ENCODE results near the gene HIGD2B. TPM values are rescaled to one million over a fixed set of nuclear protein-coding genes. Genes with fewer than 3 reads are reported as not detected.
A peak's percentile ranks its signal among the peaks of the same experiment; 100 is the strongest.
"Not testable (repeated sequence)": the region's sequence is repeated elsewhere in the genome, so short reads cannot be mapped to it uniquely, and the experiment has no call there.

HIGD2B gene
- polyA plus RNA-seq, 2 donors = not detected

- no CpG with 5 or more reads among the region's 7 CpGs for WGBS, 2 donors
Measured at GRCh38 chr15:72654397-72654796, 31.6 kb downstream of the HIGD2B start, which contains the start of gene GOLGA6B. Gene GOLGA6B, plus strand, starts transcription at chr15:72654697. Its CDS starts 41 bp downstream, at chr15:72654738.

GRCh38 chr15:72648631-72649253 is 37.2 kb downstream of the HIGD2B start:
- 81 to 82% methylated on average over 8 of the region's 10 CpGs for WGBS, 2 donors
- not testable (repeated sequence) for H3K36me3 ChIP-seq (ENCODE audit: control insufficient read depth in 2 of 2, insufficient read depth in 2 of 2, low read length in 1 of 2); H3K4me3 ChIP-seq (ENCODE audit: low read depth in 1 of 2, low read length in 2 of 2); H3K9me3 ChIP-seq (ENCODE audit: control insufficient read depth in 2 of 2, insufficient read depth in 1 of 2, low read depth in 1 of 2, low read length in 1 of 2); H3K27me3 ChIP-seq (ENCODE audit: control insufficient read depth in 1 of 2, insufficient read depth in 2 of 2, low read length in 2 of 2); H3K4me1 ChIP-seq (ENCODE audit: control insufficient read depth in 2 of 2, insufficient read depth in 2 of 2, low read length in 1 of 2); H3K27ac ChIP-seq (ENCODE audit: low read depth in 2 of 2, low read length in 1 of 2)

More at GRCh38 chr15:72654397-72654796, 31.6 kb downstream of the HIGD2B start, which contains the start of gene GOLGA6B:
- not testable (repeated sequence) for H3K27ac ChIP-seq (ENCODE audit: low read depth in 2 of 2, low read length in 1 of 2); H3K36me3 ChIP-seq (ENCODE audit: control insufficient read depth in 2 of 2, insufficient read depth in 2 of 2, low read length in 1 of 2); H3K4me1 ChIP-seq (ENCODE audit: control insufficient read depth in 2 of 2, insufficient read depth in 2 of 2, low read length in 1 of 2); H3K9me3 ChIP-seq (ENCODE audit: control insufficient read depth in 2 of 2, insufficient read depth in 1 of 2, low read depth in 1 of 2, low read length in 1 of 2); H3K4me3 ChIP-seq (ENCODE audit: low read depth in 1 of 2, low read length in 2 of 2); H3K27me3 ChIP-seq (ENCODE audit: control insufficient read depth in 1 of 2, insufficient read depth in 2 of 2, low read length in 2 of 2)

GRCh38 chr15:72642271-72642670 is 43.7 kb downstream of the HIGD2B start:
- H3K27me3 ChIP-seq (ENCODE audit: control insufficient read depth in 1 of 2, insufficient read depth in 2 of 2, low read length in 2 of 2); H3K36me3 ChIP-seq (ENCODE audit: control insufficient read depth in 2 of 2, insufficient read depth in 2 of 2, low read length in 1 of 2); H3K27ac ChIP-seq (ENCODE audit: low read depth in 2 of 2, low read length in 1 of 2); H3K4me1 ChIP-seq (ENCODE audit: control insufficient read depth in 2 of 2, insufficient read depth in 2 of 2, low read length in 1 of 2); H3K4me3 ChIP-seq (ENCODE audit: low read depth in 1 of 2, low read length in 2 of 2); H3K9me3 ChIP-seq (ENCODE audit: control insufficient read depth in 2 of 2, insufficient read depth in 1 of 2, low read depth in 1 of 2, low read length in 1 of 2): not testable (repeated sequence)
- WGBS, 2 donors = no CpG with 5 or more reads among the region's 2 CpGs

DNA sequence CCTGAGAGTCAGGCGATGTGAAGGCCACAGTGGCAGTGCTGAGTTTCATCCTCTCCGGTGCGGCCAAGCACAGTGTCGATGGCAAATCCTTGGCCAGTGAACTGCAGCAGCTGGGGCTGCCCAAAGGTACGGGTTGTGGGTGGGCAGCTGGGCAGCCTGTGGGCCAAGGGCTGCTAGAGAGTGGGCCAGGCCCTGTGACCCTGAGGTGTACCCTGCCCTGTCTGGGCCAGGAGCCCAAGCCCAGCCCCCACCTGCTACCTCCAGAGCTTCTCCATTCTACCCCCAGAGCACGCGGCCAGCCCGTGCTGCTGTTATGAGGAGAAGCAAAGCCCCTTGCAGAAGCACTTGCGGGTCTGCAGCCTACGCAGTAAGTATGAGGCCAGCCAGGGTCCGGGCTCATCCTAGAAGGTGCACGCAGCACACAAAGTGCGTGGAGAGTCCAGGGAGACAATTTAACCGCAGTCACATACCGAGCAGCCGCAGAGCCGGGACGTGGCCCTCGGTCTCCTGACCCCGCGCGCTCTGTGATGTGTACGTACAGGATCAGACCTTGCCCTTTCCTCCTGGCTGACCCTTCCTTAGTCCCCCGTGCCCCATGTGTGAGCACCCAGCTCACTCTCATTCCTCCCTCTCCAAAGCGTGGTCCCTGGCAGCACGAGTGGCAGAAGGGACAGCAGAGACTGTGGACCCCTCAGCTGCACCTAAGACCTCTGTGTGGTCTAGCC is 46.1 kb downstream of the HIGD2B start:
- H3K9me3 ChIP-seq (ENCODE audit: control insufficient read depth in 2 of 2, insufficient read depth in 1 of 2, low read depth in 1 of 2, low read length in 1 of 2); H3K27ac ChIP-seq (ENCODE audit: low read depth in 2 of 2, low read length in 1 of 2); H3K4me3 ChIP-seq (ENCODE audit: low read depth in 1 of 2, low read length in 2 of 2); H3K36me3 ChIP-seq (ENCODE audit: control insufficient read depth in 2 of 2, insufficient read depth in 2 of 2, low read length in 1 of 2); H3K4me1 ChIP-seq (ENCODE audit: control insufficient read depth in 2 of 2, insufficient read depth in 2 of 2, low read length in 1 of 2); H3K27me3 ChIP-seq (ENCODE audit: control insufficient read depth in 1 of 2, insufficient read depth in 2 of 2, low read length in 2 of 2): not testable (repeated sequence)
- WGBS, 2 donors = no CpG with 5 or more reads among the region's 26 CpGs

- WGBS, 2 donors = 0 to 3% methylated on average over 10 to 23 of the region's 43 CpGs
- H3K4me3 ChIP-seq (ENCODE audit: low read depth in 1 of 2, low read length in 2 of 2) = peak overlapping the region in 1 of 2 donors; percentile 27
- not testable (repeated sequence) for H3K36me3 ChIP-seq (ENCODE audit: control insufficient read depth in 2 of 2, insufficient read depth in 2 of 2, low read length in 1 of 2); H3K9me3 ChIP-seq (ENCODE audit: control insufficient read depth in 2 of 2, insufficient read depth in 1 of 2, low read depth in 1 of 2, low read length in 1 of 2); H3K4me1 ChIP-seq (ENCODE audit: control insufficient read depth in 2 of 2, insufficient read depth in 2 of 2, low read length in 1 of 2); H3K27me3 ChIP-seq (ENCODE audit: control insufficient read depth in 1 of 2, insufficient read depth in 2 of 2, low read length in 2 of 2)
- H3K27ac ChIP-seq (ENCODE audit: low read depth in 2 of 2, low read length in 1 of 2) = peak overlapping the region in 1 of 2 donors; percentile 49
Measured at GRCh38 chr15:72636519-72637282, 49.3 kb downstream of the HIGD2B start.

- 74 to 76% methylated on average over 7 of the region's 7 CpGs for WGBS, 2 donors
- H3K36me3 ChIP-seq (ENCODE audit: control insufficient read depth in 2 of 2, insufficient read depth in 2 of 2, low read length in 1 of 2); H3K9me3 ChIP-seq (ENCODE audit: control insufficient read depth in 2 of 2, insufficient read depth in 1 of 2, low read depth in 1 of 2, low read length in 1 of 2): not testable (repeated sequence)
Measured at GRCh38 chr15:72629068-72629570, 56.9 kb downstream of the HIGD2B start.

DNA sequence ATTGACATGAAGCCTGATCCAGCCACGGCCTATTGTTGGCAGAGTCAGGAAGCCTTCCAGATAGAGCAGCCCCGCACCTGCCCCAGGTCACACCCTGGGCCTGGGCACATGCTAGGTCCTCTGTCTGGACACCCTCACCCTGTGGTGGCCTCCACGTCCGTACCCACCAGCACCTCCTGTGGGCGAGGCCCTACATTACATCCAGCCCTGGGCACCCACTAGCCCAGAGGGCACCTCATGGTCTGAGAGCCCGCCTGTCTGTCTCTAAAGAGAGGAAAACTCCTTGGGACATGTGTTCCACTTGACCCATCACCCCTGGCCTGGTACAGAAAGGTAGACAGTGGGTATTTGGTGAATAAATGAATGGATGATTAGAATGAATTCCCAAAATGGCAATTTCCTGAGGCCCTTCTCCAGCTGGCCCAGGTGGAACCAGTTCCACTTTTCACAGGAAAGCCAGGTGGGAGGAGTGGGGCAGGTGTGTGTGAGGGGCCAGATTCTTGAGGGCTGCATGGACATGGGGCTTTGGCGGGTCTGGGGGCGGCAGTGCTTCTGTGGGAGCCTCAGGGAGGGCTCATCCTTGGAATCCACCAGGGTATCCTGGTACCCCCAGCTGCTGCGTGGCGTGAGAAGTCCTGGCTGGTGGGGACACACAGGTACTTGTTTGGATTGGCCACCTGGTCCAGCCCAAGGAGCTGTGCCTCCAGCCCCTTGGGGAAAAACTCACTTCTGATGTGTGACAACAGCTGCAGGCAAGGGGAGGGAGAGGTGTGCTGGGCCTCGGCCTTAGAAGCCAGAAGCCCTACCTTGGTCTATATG is 57.5 kb downstream of the HIGD2B start:
- WGBS, 2 donors = 88 to 92% methylated on average over 11 of the region's 11 CpGs
- H3K4me1 ChIP-seq (ENCODE audit: control insufficient read depth in 2 of 2, insufficient read depth in 2 of 2, low read length in 1 of 2); H3K4me3 ChIP-seq (ENCODE audit: low read depth in 1 of 2, low read length in 2 of 2); H3K9me3 ChIP-seq (ENCODE audit: control insufficient read depth in 2 of 2, insufficient read depth in 1 of 2, low read depth in 1 of 2, low read length in 1 of 2); H3K27ac ChIP-seq (ENCODE audit: low read depth in 2 of 2, low read length in 1 of 2); H3K36me3 ChIP-seq (ENCODE audit: control insufficient read depth in 2 of 2, insufficient read depth in 2 of 2, low read length in 1 of 2); H3K27me3 ChIP-seq (ENCODE audit: control insufficient read depth in 1 of 2, insufficient read depth in 2 of 2, low read length in 2 of 2): not testable (repeated sequence)

More at GRCh38 chr15:72629068-72629570, 56.9 kb downstream of the HIGD2B start:
- H3K27me3 ChIP-seq (ENCODE audit: control insufficient read depth in 1 of 2, insufficient read depth in 2 of 2, low read length in 2 of 2); H3K4me1 ChIP-seq (ENCODE audit: control insufficient read depth in 2 of 2, insufficient read depth in 2 of 2, low read length in 1 of 2); H3K4me3 ChIP-seq (ENCODE audit: low read depth in 1 of 2, low read length in 2 of 2); H3K27ac ChIP-seq (ENCODE audit: low read depth in 2 of 2, low read length in 1 of 2): not testable (repeated sequence)

GRCh38 chr15:72626153-72626552 is 59.8 kb downstream of the HIGD2B start:
- 71 to 78% methylated on average over 3 of the region's 3 CpGs for WGBS, 2 donors
- H3K4me3 ChIP-seq (ENCODE audit: low read depth in 1 of 2, low read length in 2 of 2); H3K27me3 ChIP-seq (ENCODE audit: control insufficient read depth in 1 of 2, insufficient read depth in 2 of 2, low read length in 2 of 2); H3K27ac ChIP-seq (ENCODE audit: low read depth in 2 of 2, low read length in 1 of 2); H3K36me3 ChIP-seq (ENCODE audit: control insufficient read depth in 2 of 2, insufficient read depth in 2 of 2, low read length in 1 of 2); H3K4me1 ChIP-seq (ENCODE audit: control insufficient read depth in 2 of 2, insufficient read depth in 2 of 2, low read length in 1 of 2); H3K9me3 ChIP-seq (ENCODE audit: control insufficient read depth in 2 of 2, insufficient read depth in 1 of 2, low read depth in 1 of 2, low read length in 1 of 2): not testable (repeated sequence)

Data from esophagus (tissue), 2 donors.